Measurements from ENCODE around the gene XPC.
A peak's percentile ranks its signal among the peaks of the same experiment; 100 is the strongest.

XPC gene

DNA sequence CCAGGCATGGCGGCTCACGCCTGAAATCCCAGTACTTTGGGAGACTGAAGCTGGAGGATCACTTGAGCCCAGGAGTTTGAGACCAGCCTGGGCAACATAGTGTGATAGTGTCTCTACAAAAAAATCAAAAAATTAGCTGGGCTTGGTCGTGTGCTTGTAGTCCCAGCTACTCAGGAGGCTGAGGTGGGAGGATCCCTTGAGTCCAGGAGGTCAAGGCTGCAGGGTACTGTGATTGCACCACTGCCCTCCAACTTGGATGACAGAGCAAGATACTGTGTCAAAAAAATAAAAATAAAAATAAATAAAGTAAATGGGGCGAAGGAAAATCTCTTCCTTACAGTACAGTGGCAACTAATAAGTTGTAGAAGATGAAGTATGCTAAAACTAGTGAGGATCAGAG is 29.8 kb upstream of the XPC start:
- DNase-seq (ENCODE audit: low spot score) = no peak

DNA sequence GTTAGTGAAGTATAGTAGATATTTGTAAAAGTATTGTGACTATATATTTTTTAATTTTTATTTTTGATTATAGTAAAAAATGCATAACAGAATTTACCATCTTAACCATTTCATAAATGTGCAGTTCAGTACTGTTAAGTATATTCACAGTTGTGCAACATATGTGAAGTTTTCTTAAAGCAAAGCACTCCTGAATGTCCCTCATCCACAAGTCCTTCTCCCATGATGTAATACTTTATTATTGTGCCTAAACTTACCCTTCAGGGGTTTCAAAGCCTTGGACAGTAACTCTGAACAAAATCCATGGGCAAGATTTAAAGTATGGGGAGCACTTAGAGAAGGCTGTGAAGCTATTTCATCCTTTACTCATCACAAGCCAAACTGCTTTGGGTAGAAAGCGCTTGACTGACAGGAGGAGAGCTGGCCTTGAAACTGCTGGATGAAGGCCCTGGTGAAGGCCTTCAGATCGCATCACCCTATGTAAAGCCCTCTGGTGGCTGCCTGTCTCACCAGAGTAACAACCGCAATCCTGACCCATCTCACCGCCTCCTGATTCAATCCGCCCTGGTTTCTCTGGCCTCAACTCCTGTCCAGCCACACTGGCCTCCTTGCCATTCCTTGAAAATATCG is 28.3 kb upstream of the XPC start:
- no peak for DNase-seq (ENCODE audit: low spot score)

DNA sequence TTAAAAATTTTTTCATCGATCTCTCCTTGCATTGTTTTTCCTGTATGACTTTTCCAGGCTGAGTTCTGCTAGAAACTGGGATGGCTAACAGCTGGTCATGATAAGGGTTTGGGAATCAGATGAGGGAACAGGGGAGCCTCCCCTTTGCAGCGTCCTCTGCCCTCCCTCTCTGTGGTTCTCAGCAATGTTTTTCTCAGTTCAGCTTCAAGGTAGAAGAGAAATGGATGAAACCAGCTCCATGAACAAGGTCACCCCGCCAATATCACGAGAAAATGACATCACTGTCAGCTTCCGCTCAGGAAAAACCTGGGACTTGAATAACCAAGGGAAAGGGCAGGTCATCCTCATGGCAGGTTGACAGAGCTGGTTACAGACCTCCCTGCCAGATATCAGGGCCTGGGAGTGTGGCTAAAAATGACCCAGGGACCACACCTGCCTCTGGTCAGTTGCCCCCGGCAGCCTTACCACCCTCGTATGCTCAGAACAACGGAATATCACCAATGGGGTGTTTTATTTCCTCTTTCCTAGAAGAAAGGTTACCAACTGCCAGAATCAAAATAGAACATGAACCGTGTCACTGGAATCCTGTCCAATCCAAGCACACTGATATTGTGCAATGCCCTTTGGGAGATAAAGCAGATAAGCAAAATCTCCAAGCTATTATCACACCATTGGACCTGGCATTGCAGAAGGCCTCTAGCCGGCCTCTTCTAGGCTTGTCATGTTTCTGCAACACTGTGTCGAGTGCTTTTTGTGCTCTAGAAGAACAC is 26.3 kb upstream of the XPC start:
- DNase-seq (ENCODE audit: low spot score) = no peak

DNA sequence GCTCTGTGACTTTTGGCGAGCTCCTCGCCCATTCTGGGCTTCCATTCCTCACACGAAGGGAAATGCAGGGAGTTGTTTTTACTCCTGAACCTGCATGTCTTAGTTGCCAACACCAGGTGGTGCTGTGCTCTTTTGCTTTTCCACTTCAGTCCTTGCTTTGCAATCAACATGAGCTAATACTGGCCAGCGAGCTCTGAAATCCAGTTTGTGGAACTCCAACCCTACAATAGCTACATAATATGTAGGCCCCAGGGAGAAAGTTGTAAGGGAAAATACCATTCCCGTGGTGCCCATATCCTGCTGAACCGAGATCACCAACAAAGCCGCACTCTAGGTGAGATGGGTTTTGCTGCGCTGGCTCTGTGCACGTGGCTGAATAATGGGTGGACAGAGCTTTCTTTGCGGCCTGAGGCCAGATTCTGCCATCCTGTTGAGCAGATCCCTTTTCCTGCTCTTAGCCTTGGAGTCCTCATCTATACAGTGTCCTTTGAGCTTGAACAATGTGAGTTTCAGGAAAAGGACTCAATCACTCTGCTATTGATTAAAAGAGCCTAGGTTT is 25.2 kb upstream of the XPC start:
- DNase-seq (ENCODE audit: low spot score) = peak; percentile 86

DNA sequence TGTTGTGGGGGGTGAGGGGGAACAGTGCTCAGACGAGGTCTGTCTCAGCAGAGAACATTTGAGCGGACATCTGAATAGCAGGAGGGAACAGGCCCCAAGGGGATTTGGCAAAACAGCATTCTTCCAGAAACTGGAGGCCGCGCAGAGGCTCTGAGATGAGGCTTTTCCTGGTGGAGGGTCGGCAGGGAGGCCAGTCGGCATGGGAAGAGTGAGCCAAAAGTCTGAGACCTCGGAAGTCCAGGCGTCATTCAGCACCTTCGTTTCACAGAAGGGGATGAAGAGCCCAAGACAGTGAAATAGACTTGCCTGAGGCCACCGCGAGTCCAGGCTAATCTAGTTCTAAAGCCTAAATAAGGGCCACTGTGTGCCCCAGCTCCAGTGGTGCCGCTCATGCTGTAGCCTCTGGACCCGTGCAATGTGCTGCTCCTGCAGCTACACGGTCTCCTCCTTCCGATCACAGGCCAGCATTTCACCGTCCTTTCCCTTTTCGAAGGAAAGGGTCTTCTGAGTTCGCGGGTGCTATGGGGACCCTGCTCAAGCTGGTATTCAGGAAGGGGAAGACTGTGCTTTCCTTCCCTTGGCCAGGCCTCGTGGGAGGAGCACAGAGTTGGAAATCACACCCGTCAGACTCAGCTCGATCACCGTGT is 24.6 kb upstream of the XPC start:
- no peak for DNase-seq (ENCODE audit: low spot score)

DNA sequence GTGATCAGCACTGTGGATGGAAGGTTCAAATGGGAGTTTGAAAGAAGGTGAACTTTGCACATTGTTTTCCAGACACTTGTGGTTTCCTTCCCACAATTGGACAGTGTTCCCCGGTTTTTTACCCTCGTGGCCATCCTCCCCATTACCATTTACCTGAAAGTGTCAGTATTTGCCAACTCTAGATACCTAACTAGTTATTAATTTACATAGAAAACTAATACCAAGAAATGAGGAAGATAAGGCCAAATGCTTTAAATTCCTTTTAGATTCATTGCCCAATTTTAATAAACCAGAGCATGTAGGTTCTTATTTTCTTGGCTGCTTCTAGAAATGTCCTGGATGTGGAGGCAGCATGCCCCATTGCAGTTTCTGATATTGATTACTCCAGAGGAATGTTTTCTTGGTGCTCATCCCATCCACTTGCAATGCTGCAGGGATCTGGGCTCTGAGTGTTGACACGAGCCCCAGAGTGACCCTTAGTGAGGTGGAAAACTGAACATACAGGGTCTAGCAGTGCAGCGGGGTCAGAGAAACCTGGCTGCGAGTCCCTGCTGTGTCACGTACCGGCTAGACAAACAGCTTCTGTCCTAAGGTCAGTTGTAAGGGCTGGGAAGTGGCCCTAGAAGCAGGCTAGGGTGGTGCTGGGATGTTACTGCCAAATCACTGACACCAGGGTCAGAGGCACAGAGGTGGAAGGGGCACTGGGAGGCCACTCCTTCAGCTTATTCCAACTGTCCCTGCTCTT is 23.7 kb upstream of the XPC start:
- DNase-seq (ENCODE audit: low spot score) = no peak

DNA sequence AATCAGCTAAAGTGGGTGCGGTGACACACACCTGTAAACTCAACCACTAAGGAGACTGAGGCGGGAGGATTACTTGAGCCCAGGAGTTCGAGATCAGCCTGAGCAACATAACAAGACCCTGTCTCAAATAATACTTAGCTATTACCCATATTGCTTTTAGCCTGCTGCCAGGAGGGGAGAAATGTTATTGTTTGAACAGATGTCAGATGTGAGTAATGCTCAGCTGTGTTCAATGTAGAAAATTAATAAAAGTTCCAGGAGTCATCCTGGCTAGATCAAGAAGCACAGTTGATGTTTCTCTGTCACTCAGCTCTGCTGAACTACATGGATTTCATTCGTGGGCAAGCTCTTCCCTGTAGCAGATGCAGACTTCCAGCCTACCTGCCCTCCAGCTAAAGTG is 22.4 kb upstream of the XPC start:
- DNase-seq (ENCODE audit: low spot score) = no peak

DNA sequence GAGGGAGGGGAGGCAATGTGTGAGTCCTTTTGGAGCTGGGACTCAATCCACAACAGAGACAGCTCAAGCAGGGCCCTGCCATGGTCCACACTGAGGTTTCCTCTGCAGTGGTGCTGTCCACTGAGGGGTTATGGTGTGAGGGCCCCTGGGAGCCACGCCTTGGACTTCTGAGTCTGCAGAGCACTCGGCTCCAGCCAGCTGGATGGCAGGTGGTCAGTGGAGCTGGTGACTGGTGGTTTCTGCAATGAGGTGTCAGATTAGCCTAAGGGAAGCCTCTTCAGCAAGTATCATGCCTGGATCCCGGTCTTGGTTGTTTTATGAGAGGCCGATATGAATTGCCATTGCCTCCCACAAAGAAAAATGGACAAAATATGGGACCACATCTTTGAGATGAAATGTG is 21.9 kb upstream of the XPC start:
- DNase-seq (ENCODE audit: low spot score) = no peak

DNA sequence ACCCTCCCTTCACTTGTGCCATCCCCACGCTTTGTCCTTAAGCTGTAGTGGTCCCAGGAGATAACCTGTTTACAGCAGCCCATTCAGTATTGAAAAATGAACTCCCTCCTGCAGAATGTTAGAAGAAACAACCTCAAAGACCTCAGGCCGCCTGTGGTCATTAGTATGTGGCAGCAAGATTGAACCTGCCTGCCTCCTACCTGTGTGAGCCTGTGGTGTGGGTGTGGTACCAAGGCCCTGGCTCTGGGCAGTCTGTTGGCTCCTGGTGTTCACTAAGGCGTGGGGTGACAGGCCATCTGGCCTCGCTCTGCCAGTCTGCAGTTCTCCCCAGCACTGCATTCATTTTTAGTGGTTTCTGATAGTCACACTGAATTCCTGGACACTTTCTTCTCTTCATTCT is 21.2 kb upstream of the XPC start:
- DNase-seq (ENCODE audit: low spot score) = no peak

DNA sequence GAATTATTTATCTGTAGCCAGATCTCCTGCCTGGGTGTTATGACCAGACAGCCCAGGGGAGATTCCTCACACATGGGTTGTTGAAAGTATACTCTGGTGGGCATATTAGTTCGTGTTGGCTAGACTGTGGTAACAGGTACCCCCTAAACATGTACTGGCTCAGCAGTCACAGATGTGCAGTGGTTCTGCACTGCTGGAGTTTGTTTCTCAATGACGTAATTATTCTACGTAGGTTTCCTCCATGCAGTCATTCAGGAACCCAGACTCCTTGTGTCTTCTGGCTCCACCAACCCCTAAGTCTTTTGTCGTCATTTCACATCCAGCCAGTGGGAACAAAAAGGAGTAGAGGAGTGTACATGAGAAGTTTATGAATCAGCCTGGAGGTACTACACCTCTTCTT is 16.5 kb upstream of the XPC start:
- no peak for DNase-seq (ENCODE audit: low spot score)

DNA sequence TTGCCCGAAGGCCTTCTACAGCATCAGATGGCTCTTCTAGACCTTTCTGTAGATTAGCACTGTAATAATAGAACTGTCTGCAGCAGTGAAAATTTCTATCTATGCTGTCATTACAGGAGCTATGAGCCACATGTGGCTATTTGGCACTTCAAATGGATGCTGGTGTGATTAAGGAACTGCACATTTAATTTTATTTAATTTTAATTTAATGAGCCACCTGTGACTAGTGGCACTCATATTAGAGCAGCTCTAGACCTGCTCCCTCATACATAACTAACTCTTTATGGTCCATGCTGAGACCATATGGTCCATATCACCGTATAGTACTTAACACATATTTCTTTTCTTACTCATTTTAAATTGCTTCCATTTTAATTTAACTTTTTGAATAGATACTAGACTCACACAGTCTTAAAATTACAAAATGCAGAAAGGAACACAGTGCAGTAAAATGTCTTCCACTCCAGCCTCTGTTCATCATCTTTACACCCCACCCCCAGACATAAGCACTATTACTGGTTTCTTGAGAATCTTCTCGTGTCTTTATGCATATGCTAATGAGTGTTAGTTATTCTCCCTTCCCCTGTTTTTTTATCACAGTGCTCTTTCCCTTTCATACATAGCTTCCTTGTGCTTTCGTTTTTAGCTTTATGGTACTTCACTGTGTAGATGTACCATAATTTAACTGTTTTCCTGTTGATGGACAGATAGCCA is 9.8 kb upstream of the XPC start:
- no peak for DNase-seq (ENCODE audit: low spot score)

DNA sequence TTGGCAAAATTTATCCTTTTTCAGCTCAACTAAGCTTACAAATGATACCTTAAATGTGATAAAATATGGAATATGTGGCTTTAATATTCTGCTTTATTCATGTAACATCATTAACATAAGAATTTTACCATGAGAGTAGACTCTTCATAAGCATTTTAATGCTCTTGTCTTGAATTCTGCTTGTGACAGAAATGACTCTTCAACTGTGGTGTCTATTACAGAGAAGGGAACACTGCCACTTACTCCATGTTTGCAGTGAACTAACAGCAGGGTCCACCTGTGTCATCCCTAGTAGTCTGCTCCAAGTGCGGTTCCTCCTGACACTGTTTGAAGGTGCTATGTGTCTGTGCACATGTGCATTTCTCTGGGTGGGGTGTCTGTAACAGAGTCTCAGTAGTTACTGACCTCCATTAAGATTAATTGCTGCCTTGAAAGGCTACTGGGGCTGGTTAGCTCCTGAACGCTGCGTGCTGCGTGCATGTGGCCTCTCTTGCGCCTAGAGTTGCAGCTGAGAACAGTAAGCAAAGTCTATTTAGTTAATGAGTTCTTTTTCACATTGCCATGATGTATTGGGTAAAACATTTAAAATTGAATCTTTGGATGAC is 8.6 kb upstream of the XPC start:
- no peak for DNase-seq (ENCODE audit: low spot score)

DNA sequence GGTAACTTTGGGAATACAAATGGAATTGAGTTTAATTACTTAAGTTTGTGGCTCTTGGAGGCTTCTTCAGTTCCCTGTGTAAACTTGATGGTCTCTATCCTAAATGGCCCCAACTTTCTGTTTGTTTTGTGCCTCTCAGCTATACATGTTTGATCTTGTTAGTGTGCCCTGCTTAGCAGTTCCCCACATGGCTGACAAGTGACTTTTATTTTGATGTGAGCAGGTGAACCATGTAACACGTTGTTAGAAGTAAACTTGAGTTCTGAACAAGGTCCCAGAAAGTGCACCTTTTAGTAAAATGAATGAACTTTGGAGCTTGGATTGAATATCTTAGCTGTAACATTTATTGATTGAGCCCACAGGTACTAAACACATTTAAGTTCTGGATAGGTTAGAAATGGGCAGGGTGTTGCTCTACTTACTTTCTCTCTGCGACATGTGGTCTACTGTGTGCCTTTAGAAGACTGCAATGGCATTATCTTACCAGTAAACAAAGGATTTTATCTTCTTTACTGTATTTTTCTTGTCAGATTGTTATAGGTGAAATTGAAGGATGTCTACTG is 4.7 kb upstream of the XPC start:
- no peak for DNase-seq (ENCODE audit: low spot score)

DNA sequence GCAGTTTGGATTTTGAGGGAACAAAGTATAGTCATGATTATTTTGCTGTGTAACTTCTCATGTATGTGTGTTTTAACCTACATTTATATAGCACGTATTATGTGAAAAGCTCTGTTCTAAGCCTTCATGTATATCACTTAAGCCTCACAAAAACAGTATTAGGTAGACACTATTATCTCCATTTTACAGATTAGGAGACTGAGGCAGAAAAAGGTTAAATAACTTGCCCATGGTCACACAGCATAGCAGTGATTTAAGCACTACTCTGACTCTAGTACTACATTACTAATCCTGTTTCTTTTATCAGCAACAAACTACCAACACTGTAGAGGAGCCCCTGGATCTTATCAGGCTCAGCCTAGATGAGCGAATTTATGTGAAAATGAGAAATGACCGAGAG is 2.9 kb upstream of the XPC start:
- DNase-seq (ENCODE audit: low spot score) = no peak

DNA sequence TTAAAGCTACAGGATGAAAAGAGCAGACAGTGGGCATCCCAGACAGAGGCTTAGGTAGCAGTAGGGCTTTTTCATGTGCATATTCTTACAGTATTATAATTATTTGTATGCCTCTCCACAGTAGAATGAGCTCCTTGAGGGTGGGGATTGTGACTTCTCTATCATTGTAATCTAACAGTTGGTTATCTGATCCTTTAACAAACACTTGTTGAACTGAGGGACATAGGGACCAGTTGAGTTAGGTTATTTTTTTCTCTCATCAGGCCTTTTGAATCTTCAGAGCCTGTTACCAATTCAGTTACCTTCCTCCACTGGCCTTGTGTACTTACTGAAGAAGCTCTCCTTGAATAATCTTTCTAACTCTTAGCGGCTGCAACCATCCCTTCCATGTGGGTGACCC is 1.4 kb upstream of the XPC start:
- no peak for DNase-seq (ENCODE audit: low spot score)

DNA sequence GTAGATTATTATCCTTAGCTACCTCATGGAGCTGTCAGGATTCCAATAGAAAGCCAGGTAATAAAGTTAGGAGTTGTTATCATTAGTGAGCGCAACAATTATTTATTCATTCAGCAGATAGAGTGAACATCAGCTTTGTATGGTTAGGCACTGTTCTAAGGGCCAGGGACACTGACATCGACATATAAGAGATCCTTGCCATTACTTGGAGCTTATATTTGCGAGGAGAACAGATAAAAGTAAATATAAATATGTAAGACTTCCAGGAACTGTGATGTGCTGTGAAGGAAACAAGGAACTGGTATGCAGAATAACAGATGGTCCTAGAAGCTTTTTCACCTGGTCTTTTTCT is 689 bp upstream of the XPC start:
- no peak for DNase-seq (ENCODE audit: low spot score)

DNA sequence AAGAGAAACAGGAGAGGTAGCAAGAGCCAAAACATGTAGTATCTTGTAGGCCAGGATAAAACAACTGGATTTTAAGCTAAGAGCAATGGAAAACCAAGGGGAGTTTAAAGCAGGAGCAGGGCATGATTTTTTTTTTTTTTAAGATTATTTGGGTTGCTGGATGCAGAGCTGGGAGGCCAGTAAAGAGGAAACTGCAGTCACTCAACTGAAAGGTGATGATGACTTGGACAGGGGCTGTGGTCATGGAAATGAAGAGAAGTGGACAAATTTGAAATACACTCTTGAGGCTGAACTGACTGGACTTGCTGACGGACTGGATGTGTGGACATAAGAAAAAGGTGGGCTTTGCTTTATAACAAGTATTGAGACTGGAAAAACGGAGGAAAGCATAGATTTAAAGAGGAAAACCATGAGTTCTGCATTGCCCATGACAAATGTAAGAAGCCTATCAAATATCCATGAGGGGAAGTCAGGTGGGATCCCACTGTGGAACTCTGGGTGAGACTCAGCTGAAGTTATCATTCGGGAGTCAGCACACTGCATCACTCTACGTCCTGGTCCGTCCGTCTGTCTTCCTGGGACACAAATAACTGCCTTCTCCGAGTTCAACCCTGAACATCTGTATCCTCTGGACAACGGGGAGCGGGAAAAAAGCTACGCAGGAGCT is 688 bp downstream of the XPC start:
- no peak for DNase-seq (ENCODE audit: low spot score)

DNA sequence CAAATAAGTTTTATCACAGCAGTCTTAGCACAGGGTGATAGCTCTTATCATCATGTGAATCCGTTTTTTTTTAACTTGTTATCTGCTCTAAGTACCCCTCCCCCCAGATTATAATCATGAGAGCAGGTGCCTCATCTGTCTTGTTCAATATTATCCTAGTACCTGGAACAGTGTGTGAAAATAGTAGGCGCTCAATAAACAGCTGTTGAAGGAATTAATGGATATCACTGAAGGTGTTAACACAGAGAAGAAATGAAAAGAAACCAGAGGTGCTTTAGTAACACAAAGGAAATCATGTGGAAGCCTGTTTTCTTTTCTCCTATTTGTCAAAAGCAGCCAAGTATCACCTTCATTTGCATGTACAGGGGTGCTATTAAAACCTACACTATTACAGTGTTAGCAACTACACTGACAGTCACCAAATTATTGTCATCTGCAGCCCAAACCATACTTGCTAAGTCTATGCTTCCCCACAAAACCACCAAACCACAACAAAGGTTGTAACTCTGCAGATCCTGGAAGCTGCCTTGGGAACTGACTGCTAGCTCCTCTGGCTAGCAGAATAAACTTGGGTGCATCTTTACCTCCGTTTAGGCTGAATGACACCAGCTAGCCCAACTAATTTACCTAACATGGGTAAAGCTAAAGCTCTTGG is 2.9 kb downstream of the XPC start:
- no peak for DNase-seq (ENCODE audit: low spot score)

DNA sequence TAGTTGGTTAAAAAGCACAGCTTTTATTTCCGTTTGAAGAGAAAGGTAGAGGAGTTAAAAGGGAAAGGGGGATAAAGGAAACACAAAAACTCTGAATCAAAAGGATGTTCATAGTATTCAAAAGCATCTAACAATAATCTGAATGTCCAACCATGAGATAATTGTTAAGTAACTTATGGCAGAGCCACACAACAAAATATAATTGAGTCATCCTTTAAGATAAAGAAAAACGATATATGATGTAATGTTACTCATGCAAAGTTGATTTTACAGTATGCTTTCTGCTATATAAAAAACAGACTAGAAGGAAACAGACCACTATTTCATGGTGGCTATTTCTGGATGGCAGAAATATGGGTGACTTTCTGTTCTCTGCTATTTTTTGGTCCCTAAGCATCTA is 3.9 kb downstream of the XPC start:
- no peak for DNase-seq (ENCODE audit: low spot score)

DNA sequence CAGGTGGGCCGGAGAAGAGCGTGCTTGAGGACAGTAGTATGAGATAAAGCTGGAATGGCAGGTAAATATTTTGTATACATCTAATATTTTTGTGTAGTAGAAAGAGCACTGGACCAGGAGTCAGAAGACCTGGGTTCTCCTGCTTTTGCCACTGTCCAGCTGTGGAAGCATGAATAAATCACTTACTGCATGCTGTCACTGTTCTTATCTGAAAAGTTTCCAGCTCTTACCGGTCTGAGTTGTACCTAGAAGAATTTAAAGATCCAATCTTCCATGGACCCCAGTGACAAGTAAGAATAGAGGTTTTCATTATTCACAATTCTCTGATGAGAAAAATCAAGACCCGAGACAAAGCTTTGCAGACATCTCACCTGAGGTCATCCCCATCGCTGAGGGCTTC is 5.9 kb downstream of the XPC start:
- no peak for DNase-seq (ENCODE audit: low spot score)

All from AG20443 (cell line).